Measurements from ENCODE around the gene EVL.

GRCh38 chr14:100115726-100116125, 50.5 kb downstream of the EVL start:
- TF ChIP-seq CTCF (IDR thresholded peaks at IDR 0.05; ENCODE audit: extremely low read depth in 1 of 2, insufficient read depth in 1 of 2, low read depth in 1 of 2, low read length in 2 of 2) = no peak
- no peak for TF ChIP-seq EZH2 (IDR thresholded peaks at IDR 0.05; ENCODE audit: borderline replicate concordance, low read depth, low read length, severe bottlenecking)
- no peak for TF ChIP-seq MAX (IDR thresholded peaks at IDR 0.05; ENCODE audit: insufficient read depth, insufficient read length)
- no peak for TF ChIP-seq POLR2AphosphoS5 (IDR thresholded peaks at IDR 0.05; ENCODE audit: insufficient read depth, low read depth, low read length)
- no peak for TF ChIP-seq FOS (IDR thresholded peaks at IDR 0.05; ENCODE audit: borderline replicate concordance, insufficient read depth, low read length)
- TF ChIP-seq POLR2A (IDR thresholded peaks at IDR 0.05; ENCODE audit: low read depth, low read length) = no peak
- no peak for TF ChIP-seq JUN (IDR thresholded peaks at IDR 0.05; ENCODE audit: borderline replicate concordance, insufficient read depth, insufficient read length, low read depth)
- TF ChIP-seq GATA2 (IDR thresholded peaks at IDR 0.05; ENCODE audit: insufficient read depth, insufficient read length, low read depth, low read length) = no peak

Measured in endothelial cell of umbilical vein (primary cell).